ENCODE measurements around the gene SNX5.

Gene SNX5

GRCh38 chr20:17921774-17922173 lies 46.8 kb downstream of the SNX5 start:
- no peak overlapping the region for H3K27ac ChIP-seq (ENCODE audit: insufficient read depth, low read length, poor library complexity, severe bottlenecking)
- H3K9me3 ChIP-seq (ENCODE audit: control insufficient read depth, low read length): no peaks in the 10 kb centered on the region
- no peaks in the 10 kb centered on the region for H3K27me3 ChIP-seq (replicated peaks; ENCODE audit: control insufficient read depth, insufficient read depth, low read length, poor library complexity, severe bottlenecking)
- no peaks in the 10 kb centered on the region for H3K4me1 ChIP-seq (ENCODE audit: control insufficient read depth, insufficient read depth, low read length, poor library complexity, severe bottlenecking)
- H3K4me3 ChIP-seq (ENCODE audit: insufficient read depth, low read depth, low read length, poor library complexity, severe bottlenecking): no peak overlapping the region
- H3K36me3 ChIP-seq (ENCODE audit: control insufficient read depth, insufficient read depth, low read length): no peaks in the 10 kb centered on the region
- DNase-seq: no peak

DNA sequence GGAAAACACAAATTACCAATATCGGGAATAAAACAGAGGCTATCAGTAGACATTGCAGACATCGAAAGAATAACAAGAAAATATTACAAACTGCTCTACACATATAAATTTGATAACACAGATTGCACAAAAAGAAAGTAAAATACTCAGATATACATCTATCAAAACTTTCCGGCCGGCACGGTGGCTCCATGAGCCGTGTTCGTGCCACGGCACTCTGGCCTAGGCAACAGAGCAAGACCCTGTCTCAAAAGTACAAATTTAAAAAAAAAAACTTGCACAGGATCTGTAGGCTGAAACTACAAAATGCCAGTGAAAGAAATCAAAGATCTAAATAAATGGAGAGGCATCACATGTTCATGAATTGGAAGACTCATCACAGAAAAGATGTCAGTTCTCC lies 49.4 kb downstream of the SNX5 start:
- no peaks in the 10 kb centered on the region for H3K4me1 ChIP-seq (ENCODE audit: control insufficient read depth, insufficient read depth, low read length, poor library complexity, severe bottlenecking)
- H3K27ac ChIP-seq (ENCODE audit: insufficient read depth, low read length, poor library complexity, severe bottlenecking): no peak overlapping the region
- H3K36me3 ChIP-seq (ENCODE audit: control insufficient read depth, insufficient read depth, low read length): no peaks in the 10 kb centered on the region
- no peak for DNase-seq
- H3K4me3 ChIP-seq (ENCODE audit: insufficient read depth, low read depth, low read length, poor library complexity, severe bottlenecking): no peak overlapping the region
- no peaks in the 10 kb centered on the region for H3K27me3 ChIP-seq (replicated peaks; ENCODE audit: control insufficient read depth, insufficient read depth, low read length, poor library complexity, severe bottlenecking)
- H3K9me3 ChIP-seq (ENCODE audit: control insufficient read depth, low read length): no peaks in the 10 kb centered on the region

- H3K27me3 ChIP-seq (replicated peaks; ENCODE audit: control insufficient read depth, insufficient read depth, low read length, poor library complexity, severe bottlenecking): no peaks in the 10 kb centered on the region
- no peak overlapping the region for H3K27ac ChIP-seq (ENCODE audit: insufficient read depth, low read length, poor library complexity, severe bottlenecking)
- H3K4me1 ChIP-seq (ENCODE audit: control insufficient read depth, insufficient read depth, low read length, poor library complexity, severe bottlenecking): no peaks in the 10 kb centered on the region
- no peaks in the 10 kb centered on the region for H3K9me3 ChIP-seq (ENCODE audit: control insufficient read depth, low read length)
- DNase-seq: no peak
- no peak overlapping the region for H3K4me3 ChIP-seq (ENCODE audit: insufficient read depth, low read depth, low read length, poor library complexity, severe bottlenecking)
- H3K36me3 ChIP-seq (ENCODE audit: control insufficient read depth, insufficient read depth, low read length): no peaks in the 10 kb centered on the region
Observed at GRCh38 chr20:17917832-17918618, 50.6 kb downstream of the SNX5 start.

GRCh38 chr20:17916433-17916891 lies 52.1 kb downstream of the SNX5 start:
- no peaks in the 10 kb centered on the region for H3K36me3 ChIP-seq (ENCODE audit: control insufficient read depth, insufficient read depth, low read length)
- H3K9me3 ChIP-seq (ENCODE audit: control insufficient read depth, low read length): no peaks in the 10 kb centered on the region
- no peaks in the 10 kb centered on the region for H3K27me3 ChIP-seq (replicated peaks; ENCODE audit: control insufficient read depth, insufficient read depth, low read length, poor library complexity, severe bottlenecking)
- H3K27ac ChIP-seq (ENCODE audit: insufficient read depth, low read length, poor library complexity, severe bottlenecking): no peak overlapping the region
- H3K4me3 ChIP-seq (ENCODE audit: insufficient read depth, low read depth, low read length, poor library complexity, severe bottlenecking): no peak overlapping the region
- H3K4me1 ChIP-seq (ENCODE audit: control insufficient read depth, insufficient read depth, low read length, poor library complexity, severe bottlenecking): no peaks in the 10 kb centered on the region
- DNase-seq: no peak

GRCh38 chr20:17914957-17915356 lies 53.6 kb downstream of the SNX5 start:
- Histone ChIP-seq H3K9me3 (ENCODE audit: control insufficient read depth, low read length) (no peaks in the 10 kb centered on the region), H3K27ac (ENCODE audit: insufficient read depth, low read length, poor library complexity, severe bottlenecking) (no peak overlapping the region), H3K4me3 (ENCODE audit: insufficient read depth, low read depth, low read length, poor library complexity, severe bottlenecking) (no peak overlapping the region), H3K4me1 (ENCODE audit: control insufficient read depth, insufficient read depth, low read length, poor library complexity, severe bottlenecking) (no peaks in the 10 kb centered on the region), H3K27me3 (replicated peaks; ENCODE audit: control insufficient read depth, insufficient read depth, low read length, poor library complexity, severe bottlenecking) (no peaks in the 10 kb centered on the region), H3K36me3 (ENCODE audit: control insufficient read depth, insufficient read depth, low read length) (no peaks in the 10 kb centered on the region)
- no peak for DNase-seq

GRCh38 chr20:17912916-17913315 lies 55.7 kb downstream of the SNX5 start:
- Histone ChIP-seq H3K4me3 (ENCODE audit: insufficient read depth, low read depth, low read length, poor library complexity, severe bottlenecking) (no peak overlapping the region), H3K27me3 (replicated peaks; ENCODE audit: control insufficient read depth, insufficient read depth, low read length, poor library complexity, severe bottlenecking) (no peaks in the 10 kb centered on the region), H3K9me3 (ENCODE audit: control insufficient read depth, low read length) (no peaks in the 10 kb centered on the region), H3K27ac (ENCODE audit: insufficient read depth, low read length, poor library complexity, severe bottlenecking) (no peak overlapping the region), H3K36me3 (ENCODE audit: control insufficient read depth, insufficient read depth, low read length) (no peaks in the 10 kb centered on the region), H3K4me1 (ENCODE audit: control insufficient read depth, insufficient read depth, low read length, poor library complexity, severe bottlenecking) (no peaks in the 10 kb centered on the region)
- no peak for DNase-seq

DNA sequence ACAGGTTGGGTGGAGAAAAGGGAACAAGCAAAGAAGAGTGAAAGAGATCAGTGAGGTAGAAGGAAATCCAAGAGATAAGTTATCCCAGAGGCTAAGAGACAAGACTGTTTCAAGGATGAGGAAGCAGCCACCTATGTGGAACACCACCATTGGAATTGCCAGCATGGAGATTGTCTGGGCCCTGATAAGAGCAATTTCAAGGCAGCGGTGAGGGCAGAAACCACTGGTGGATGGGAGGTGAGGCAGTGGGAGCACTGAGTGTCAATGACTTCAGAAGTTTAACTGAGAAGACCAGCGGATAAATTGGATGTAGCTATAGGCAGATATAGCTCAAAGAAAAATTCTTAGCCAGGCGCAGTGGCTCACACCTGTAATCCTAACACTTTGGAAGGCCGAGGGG lies 56.7 kb downstream of the SNX5 start:
- no peak overlapping the region for H3K27ac ChIP-seq (ENCODE audit: insufficient read depth, low read length, poor library complexity, severe bottlenecking)
- H3K27me3 ChIP-seq (replicated peaks; ENCODE audit: control insufficient read depth, insufficient read depth, low read length, poor library complexity, severe bottlenecking): no peaks in the 10 kb centered on the region
- no peaks in the 10 kb centered on the region for H3K36me3 ChIP-seq (ENCODE audit: control insufficient read depth, insufficient read depth, low read length)
- H3K4me3 ChIP-seq (ENCODE audit: insufficient read depth, low read depth, low read length, poor library complexity, severe bottlenecking): no peak overlapping the region
- no peaks in the 10 kb centered on the region for H3K9me3 ChIP-seq (ENCODE audit: control insufficient read depth, low read length)
- no peak for DNase-seq
- H3K4me1 ChIP-seq (ENCODE audit: control insufficient read depth, insufficient read depth, low read length, poor library complexity, severe bottlenecking): no peaks in the 10 kb centered on the region

GRCh38 chr20:17910828-17911294 lies 57.7 kb downstream of the SNX5 start:
- Histone ChIP-seq H3K36me3 (ENCODE audit: control insufficient read depth, insufficient read depth, low read length) (no peaks in the 10 kb centered on the region), H3K9me3 (ENCODE audit: control insufficient read depth, low read length) (no peaks in the 10 kb centered on the region), H3K27ac (ENCODE audit: insufficient read depth, low read length, poor library complexity, severe bottlenecking) (no peak overlapping the region), H3K4me3 (ENCODE audit: insufficient read depth, low read depth, low read length, poor library complexity, severe bottlenecking) (no peak overlapping the region), H3K27me3 (replicated peaks; ENCODE audit: control insufficient read depth, insufficient read depth, low read length, poor library complexity, severe bottlenecking) (no peaks in the 10 kb centered on the region), H3K4me1 (ENCODE audit: control insufficient read depth, insufficient read depth, low read length, poor library complexity, severe bottlenecking) (no peaks in the 10 kb centered on the region)
- no peak for DNase-seq

GRCh38 chr20:17909869-17910321 lies 58.7 kb downstream of the SNX5 start:
- H3K27me3 ChIP-seq (replicated peaks; ENCODE audit: control insufficient read depth, insufficient read depth, low read length, poor library complexity, severe bottlenecking): no peaks in the 10 kb centered on the region
- no peaks in the 10 kb centered on the region for H3K36me3 ChIP-seq (ENCODE audit: control insufficient read depth, insufficient read depth, low read length)
- no peaks in the 10 kb centered on the region for H3K4me1 ChIP-seq (ENCODE audit: control insufficient read depth, insufficient read depth, low read length, poor library complexity, severe bottlenecking)
- H3K27ac ChIP-seq (ENCODE audit: insufficient read depth, low read length, poor library complexity, severe bottlenecking): no peak overlapping the region
- no peaks in the 10 kb centered on the region for H3K9me3 ChIP-seq (ENCODE audit: control insufficient read depth, low read length)
- DNase-seq: no peak
- H3K4me3 ChIP-seq (ENCODE audit: insufficient read depth, low read depth, low read length, poor library complexity, severe bottlenecking): no peak overlapping the region

DNA sequence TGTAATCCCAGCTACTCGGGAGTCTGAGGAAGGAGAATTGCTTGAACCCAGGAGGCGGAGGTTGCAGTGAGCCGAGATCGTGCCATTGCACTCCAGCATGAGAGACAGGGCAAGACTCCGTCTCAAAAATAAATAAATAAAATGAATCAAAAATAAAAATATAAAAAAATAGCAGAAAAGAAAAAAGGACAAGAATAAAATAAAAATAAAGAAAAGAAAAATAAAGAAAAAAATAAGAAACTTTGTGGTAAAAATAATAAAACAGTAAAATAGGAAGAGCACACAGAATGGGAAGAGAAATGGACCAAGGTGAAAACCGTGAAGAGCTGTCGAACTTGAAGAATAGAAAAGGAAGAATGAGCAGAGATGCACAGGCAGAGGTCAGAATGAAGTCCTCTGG lies 63.0 kb downstream of the SNX5 start:
- H3K36me3 ChIP-seq (ENCODE audit: control insufficient read depth, insufficient read depth, low read length): no peaks in the 10 kb centered on the region
- H3K27ac ChIP-seq (ENCODE audit: insufficient read depth, low read length, poor library complexity, severe bottlenecking): no peak overlapping the region
- no peak overlapping the region for H3K4me3 ChIP-seq (ENCODE audit: insufficient read depth, low read depth, low read length, poor library complexity, severe bottlenecking)
- H3K9me3 ChIP-seq (ENCODE audit: control insufficient read depth, low read length): no peaks in the 10 kb centered on the region
- DNase-seq: no peak
- H3K4me1 ChIP-seq (ENCODE audit: control insufficient read depth, insufficient read depth, low read length, poor library complexity, severe bottlenecking): no peaks in the 10 kb centered on the region
- H3K27me3 ChIP-seq (replicated peaks; ENCODE audit: control insufficient read depth, insufficient read depth, low read length, poor library complexity, severe bottlenecking): no peaks in the 10 kb centered on the region
